GM21515 (cell line): ENCODE measurements around the gene GALNT17.
"Not testable (repeated sequence)": the region's sequence is repeated elsewhere in the genome, so short reads cannot be mapped to it uniquely, and the experiment has no call there.

Experiments used
- ATAC-seq: cut with Tn5 transposase; IDR thresholded peaks from one replicate; pipeline ENCODE4 v1.9.1; 2021; ENCODE audit not compliant: unreplicated experiment

The GALNT17 gene

DNA sequence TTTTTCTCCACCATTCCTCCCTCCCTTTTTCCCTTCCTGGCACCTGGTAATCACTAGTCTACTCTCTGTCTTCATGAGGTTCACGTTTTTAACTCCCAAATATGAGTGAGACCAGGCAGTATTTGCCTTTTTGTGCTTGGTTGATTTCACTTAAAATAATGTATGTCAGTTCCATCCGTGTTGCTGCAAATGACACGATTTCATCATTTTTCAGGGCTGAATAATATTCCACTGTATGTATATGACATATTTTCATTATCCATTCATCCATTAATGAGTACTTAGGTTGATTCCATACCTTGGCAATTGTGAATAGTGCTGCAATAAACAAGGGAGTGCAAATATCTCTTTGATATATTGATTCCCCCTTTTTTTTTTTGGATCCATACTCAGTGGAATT lies 25.8 kb downstream of the GALNT17 start:
- no peak for ATAC-seq

DNA sequence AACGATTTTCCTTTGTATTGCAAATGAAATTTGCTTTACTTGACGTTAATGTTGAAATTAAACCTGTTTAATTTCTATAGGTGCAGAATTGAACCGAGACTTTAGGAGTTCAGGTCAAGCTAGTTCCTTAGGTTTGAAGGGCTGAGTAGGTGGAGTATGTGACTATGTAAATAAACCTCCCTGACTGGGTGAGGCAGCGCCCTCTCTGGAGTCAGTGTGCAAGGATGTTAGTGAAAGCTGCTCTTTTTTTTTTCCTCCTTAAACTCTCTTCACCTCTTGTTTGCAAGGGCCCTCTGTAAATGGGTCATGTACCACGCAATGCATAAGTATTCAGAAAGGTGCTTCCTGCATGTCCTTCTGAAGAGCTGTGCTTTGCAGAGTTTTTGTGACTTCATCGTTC lies 33.8 kb downstream of the GALNT17 start:
- no peak for ATAC-seq

GRCh38 chr7:71171476-71171875 lies 39.5 kb downstream of the GALNT17 start:
- ATAC-seq: no peak

- no peak for ATAC-seq
Measured at GRCh38 chr7:71173955-71174354, 42.0 kb downstream of the GALNT17 start.

GRCh38 chr7:71182438-71182935 lies 50.5 kb downstream of the GALNT17 start:
- ATAC-seq: no peak

GRCh38 chr7:71184136-71184535 lies 52.2 kb downstream of the GALNT17 start:
- no peak for ATAC-seq

- ATAC-seq: no peak
Measured at GRCh38 chr7:71184609-71185008, 52.7 kb downstream of the GALNT17 start.

GRCh38 chr7:71186535-71187057 lies 54.7 kb downstream of the GALNT17 start:
- ATAC-seq: no peak

DNA sequence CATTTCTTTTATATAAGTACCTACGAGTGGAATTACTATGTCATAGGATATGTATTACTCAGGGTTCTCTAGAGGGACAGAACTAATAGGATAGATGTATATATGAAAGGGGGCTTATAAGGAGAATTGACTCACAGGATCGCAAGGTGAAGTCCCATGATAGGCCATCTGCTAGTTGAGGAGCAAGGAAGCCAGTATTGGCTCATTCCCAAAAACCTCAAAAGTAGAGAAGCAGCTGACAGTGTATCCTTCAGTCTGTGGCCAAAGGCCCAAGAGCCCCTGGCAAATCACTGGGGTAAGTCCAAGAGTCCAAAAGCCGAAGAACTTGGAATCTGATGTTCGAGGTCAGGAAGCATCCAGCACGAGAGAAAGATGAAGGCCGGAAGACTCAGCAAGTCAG lies 59.8 kb downstream of the GALNT17 start:
- no peak for ATAC-seq

GRCh38 chr7:71193099-71193810 lies 61.3 kb downstream of the GALNT17 start:
- ATAC-seq: no peak

- ATAC-seq: no peak
Measured at GRCh38 chr7:71198391-71198790, 66.4 kb downstream of the GALNT17 start.

DNA sequence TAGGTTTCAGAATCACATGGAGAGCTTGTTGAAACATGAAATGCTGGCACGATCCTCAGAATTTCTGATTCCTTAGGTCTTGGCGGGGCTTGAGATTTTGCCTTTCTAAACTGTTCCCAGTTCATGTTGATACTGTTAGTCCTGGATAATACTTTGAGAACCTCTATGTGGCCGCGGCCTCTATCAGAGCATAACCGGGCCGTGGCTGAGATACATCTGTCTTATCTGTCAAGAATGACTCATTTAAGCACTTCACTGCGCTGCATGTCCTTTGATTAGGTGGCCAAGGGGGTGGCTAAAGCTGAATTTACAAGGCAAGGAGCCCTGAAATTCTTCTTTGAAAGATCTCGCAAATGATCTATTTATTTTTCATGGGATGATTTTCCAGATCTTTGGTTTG lies 66.9 kb downstream of the GALNT17 start:
- ATAC-seq: no peak

- no peak for ATAC-seq
Measured at GRCh38 chr7:71206184-71206583, 74.2 kb downstream of the GALNT17 start.

DNA sequence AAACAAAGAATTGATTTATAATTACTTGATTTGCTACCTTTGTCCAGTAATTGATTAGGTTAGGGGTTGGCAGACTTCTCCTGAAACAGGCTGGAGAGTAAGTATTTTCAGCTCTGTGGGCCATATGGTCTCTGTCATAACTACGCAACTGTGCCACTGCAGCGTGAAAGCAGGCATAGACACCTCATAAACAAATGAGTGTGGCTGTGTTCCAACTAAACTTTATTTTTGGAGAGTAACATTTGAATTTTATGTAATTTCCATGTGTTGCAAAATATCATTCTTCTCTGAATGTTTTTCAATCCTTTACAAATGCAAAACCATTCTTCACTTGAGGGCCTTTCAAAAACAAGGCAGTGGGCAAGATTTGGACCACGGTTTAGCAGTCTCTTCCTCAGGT lies 76.9 kb downstream of the GALNT17 start:
- no peak for ATAC-seq

DNA sequence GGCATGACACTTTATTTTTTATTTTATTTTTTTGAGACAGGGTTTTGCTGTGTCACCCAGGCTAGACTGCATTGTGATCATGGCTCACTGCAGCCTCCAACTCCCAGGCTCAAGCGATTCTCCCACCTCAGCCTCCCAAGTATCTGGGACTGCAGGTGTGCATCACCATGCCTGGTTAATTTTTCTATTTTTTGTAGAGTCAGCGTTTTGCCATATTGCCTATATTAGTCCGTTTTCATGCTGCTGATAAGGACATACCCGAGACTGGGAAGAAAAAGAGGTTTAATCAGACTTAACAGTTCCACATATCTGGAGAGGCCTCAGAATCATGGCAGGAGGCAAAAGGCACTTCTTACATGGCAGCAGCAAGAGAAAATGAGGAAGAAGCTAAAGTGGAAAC lies 77.5 kb downstream of the GALNT17 start:
- ATAC-seq: not testable (repeated sequence)

DNA sequence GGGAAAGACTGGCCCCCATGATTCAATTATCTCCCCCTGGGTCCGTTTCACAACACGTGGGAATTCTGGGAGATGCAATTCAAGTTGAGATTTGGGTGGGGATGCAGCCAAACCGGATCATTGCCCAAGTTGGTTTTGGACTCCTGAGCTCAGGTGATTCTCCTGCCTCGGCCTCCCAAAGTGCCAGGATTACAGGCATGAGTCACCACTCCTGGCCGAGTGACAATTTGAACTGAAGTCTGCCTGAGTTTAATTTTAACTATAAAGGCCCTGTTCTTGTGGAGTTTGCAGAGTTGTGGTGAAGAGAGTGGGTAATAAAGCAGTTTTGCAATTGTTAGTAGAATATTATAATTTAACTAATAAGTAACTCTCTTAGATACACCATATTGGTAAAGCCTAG lies 78.3 kb downstream of the GALNT17 start:
- ATAC-seq: no peak

DNA sequence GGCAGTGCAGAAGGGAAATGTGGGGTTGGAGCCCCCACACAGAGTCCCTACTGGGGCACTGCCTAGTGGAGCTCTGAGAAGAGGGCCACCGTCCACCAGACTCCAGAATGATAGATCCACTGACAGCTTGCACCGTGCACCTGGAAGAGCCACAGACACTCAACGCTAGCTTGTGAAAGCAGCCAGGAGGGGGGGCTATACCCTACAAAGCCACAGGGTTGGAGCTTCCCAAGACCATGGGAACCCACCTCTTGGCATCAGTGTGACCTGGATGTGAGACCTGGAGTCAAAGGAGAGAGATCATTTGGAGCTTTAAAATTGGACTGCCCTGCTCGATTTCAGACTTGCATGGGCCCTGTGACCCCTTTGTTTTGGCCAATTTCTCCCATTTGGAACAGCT lies 80.5 kb downstream of the GALNT17 start:
- ATAC-seq: not testable (repeated sequence)

DNA sequence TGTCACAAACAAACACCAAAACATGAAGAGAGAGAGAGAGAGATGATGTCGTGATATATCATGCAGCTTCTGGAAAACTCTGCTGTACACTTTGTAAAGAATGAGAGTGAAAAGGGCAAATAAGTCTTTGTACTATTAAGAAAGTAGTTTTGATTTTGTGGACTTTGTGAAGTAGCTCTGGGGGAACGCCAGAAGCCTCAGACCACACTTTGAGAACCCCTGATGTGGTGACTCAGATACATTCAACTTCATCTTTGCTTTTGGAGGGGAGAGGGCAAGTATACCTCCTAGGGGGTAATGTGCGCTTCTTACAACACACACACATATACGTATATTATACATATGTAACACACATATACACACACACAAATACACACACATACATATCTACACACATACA lies 84.3 kb downstream of the GALNT17 start:
- no peak for ATAC-seq

- ATAC-seq: no peak
Measured at GRCh38 chr7:71220210-71220695, 88.3 kb downstream of the GALNT17 start.

- no peak for ATAC-seq
Measured at GRCh38 chr7:71221049-71221448, 89.1 kb downstream of the GALNT17 start.

GRCh38 chr7:71221549-71221948 lies 89.6 kb downstream of the GALNT17 start:
- ATAC-seq: no peak

- no peak for ATAC-seq
Measured at GRCh38 chr7:71227126-71227525, 95.2 kb downstream of the GALNT17 start.

DNA sequence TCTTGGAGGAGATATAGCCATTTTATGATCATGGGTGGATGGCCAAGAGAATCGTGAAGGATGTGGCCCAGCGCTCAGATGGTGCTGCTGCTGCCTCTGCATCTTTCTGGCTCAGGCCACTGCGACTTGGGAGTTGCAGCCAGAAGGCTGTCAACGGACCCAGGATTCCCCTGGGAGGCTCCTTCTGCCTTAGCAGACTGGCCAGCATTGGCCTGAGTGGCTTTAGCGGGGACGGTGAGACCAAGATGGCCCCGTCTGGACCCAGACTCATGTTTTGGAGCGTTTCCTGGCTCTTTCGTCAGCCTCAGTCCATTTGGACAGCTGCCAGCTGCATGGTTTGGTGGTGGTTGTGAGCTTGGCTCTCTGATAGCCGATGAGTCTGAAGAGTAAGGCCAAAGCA lies 97.2 kb downstream of the GALNT17 start:
- ATAC-seq: no peak
